NCI-H1694 treated with DMSO at 0.1 percent for 48 hours (cell line): ENCODE measurements around the gene EFS.

Experiments
- DNase-seq: peaks from one replicate; lab custom pipeline; 2025; lab: John Stamatoyannopoulos, UW

EFS gene

GRCh38 chr14:23359167-23359626 lies 5.8 kb downstream of the EFS start:
- DNase-seq, result no peak

- no peak for DNase-seq
Measured at GRCh38 chr14:23358553-23359166, 6.3 kb downstream of the EFS start.

- no peak for DNase-seq
Measured at GRCh38 chr14:23358042-23358441, 6.9 kb downstream of the EFS start.

DNA sequence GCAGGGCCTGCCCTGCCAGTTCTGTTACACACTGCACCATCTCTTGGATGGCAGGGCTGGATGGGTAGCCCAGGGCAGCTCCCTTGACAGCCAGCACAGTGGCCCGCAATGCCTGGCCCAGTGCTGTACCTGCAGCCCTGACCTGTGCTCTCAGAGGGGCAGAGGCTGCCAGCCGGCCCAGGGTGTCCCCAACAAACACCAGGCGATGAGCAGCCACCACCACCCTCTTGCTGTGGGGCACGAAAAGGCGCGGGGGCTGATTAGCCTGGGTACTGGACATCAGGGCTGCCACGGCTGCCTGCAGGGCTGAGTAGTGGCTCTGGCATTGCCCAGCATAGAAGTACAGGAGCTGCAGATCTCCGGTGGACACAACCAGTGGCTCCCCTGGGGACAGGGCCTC lies 7.7 kb downstream of the EFS start:
- no peak for DNase-seq

DNA sequence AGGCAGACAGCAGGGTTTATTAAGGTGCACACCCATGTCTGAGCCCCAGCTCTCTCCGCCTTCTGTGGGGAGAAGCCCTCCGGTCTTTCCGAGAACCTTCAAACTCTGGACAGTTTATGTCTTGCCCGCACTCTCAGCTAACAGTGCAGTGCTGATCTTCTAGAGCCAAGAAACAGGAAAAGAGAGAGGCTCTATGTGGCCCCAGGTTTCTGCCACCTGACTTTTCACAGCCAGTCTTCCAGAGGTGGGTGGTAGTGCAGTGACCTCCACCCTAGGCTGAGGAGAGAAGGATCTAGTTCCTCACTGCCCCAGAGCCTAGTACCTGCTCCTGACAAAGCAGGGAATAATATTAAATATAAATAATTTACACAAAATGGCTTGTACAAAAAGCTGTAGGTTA lies 8.3 kb downstream of the EFS start:
- no peak for DNase-seq

DNA sequence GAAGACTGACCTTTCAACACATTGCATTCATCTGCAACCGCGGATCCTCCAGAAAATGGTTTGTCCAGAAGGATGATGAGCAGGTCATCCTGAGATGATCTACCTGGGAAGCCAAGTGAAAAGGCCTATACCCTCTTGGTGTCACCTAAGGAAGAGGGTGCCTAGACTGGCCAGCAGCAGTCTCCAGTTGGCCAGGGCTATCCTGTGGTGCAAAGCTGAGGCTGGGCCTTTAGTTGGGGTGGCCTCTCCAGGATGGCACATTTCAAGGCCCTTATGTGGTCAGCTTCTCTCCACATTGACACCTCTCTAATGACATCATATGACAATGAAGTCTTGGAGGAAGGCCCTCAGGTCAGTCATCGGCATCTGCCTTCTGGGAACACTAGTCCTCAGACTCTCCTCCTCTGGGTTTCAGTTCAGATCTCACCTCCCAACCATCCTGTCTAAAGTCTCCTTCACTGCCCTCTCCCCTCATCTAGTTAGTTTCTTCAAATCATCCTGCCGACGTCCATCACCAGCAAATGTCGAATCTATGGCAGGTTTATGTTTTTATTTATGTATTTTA lies 9.0 kb downstream of the EFS start:
- DNase-seq, result no peak

DNA sequence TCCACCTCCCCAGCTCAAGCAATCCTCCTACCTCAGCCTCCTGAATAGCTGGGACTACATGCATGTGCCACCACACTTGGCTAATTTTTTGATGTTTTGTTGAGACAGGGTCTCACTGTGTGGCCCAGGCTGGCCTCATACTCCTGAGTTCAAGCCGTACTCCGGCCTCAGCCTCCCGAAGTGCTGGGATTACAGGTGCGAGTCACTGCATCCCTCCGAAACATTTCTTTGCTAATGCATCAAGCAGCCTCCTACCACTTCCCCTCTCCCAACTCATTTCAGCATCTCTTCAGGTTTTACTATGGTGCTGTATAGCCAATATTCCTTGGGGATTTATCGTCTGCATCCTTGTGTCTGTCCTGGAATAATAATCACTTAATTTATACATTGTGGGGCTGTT lies 10.0 kb downstream of the EFS start:
- no peak for DNase-seq

DNA sequence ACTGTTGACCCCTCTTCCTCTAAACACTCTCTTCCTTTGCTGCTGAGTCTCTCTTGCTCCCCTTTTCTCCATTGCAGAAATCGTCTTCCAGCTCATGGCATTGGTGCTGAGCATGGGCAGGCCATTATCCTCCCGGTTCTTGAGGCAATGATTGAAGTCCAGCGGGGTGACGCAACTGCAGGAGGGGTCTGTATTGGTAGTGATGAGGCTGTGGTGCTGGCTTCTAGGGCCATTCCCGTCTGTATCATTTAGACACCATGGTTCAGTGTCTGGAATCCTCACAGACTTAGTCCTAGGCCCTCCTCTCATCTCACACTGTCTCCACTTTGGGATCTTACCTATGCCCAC lies 11.6 kb downstream of the EFS start:
- DNase-seq, result no peak

GRCh38 chr14:23352506-23353432 lies 12.2 kb downstream of the EFS start, which contains the start of gene SLC22A17:
TSS of gene SLC22A17 (minus strand) at chr14:23352887.
- peak; percentile 79 for DNase-seq

DNA sequence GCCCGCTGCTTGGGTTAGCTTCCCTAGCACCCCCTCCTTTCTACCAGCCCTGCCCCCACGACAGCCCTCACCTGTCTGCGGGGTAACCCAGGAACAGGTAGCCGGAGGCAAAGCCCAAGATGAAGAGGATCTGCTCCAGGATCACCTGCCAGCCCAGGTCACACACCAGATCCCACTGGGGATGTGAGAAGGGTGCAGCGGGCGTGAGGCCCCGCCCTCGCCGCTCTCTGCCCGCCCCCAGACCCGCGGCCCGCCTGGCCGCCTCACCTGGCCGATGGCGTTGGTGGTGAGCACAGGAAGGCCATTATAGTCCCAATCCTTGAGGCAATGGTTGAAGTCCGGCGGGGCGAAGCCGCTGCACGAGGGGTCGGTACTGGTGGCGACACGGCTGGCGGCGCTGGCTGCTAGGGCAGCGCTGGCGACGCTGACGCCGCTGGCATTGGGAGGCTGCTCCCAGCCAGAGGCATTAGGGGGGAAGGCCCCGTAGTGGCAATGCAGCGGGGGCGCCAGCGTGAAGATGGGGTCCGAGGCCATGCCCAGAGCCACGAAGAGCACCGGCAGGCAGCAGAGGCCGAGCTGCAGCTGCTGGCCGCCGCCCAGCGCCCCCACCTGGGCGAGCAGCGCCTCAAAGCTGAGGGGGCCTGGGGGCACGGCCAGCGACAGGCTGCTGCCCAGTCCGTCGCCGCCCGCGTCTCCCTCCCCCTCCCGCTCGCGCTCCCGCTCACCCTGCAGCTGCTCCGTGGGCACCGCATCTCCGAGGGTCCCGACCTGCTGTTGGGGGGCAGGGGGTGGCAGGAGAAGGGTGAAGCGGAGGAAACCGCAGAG lies 13.1 kb downstream of the EFS start:
- no peak for DNase-seq

- DNase-seq, result no peak
Measured at GRCh38 chr14:23349156-23349845, 15.7 kb downstream of the EFS start.

- no peak for DNase-seq
Measured at GRCh38 chr14:23348297-23348655, 16.7 kb downstream of the EFS start.

DNA sequence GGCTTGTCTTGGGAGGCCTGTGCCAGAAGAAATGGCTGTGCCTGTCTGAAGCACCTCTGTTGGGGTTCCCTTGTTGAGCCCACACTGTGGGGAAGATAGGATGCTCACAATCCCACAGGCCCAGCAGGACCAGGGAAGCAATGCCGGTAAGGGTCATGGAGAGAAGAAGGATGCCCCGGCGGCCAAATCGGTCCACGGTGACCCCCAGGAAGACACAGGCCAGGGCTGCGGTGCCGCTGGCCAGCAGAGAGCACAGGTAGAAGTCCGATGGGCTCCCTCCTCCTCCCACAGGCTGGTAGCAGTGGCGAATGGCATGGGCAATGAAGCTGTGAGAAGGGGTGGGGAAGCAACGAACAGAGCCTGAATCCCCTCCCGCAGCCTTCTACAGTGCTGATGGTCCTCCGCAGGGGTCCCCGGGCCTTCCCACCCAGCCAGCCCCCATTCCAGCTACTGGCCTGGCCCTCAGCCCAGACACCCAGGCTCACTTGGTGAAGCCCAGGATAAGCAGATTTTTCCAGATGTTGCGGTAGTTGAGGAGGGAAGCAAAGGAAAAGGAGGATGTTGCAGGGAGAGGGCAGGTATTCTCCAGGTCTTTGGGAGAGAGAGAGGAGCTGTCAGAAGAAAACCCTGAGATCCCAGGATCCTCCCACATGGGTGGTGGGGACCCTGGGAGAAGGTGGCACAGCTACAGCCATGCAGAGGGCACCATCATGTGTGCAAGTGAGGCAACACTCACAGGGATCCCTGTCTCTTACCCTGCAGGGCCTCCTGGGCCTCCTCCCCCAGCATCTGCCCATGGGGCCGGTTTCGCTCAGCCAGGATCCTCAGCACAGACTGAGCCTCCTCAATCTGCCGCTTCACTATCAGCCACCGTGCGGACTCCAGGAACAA lies 17.3 kb downstream of the EFS start:
- no peak for DNase-seq

- no peak for DNase-seq
Measured at GRCh38 chr14:23346693-23347405, 18.1 kb downstream of the EFS start.

DNA sequence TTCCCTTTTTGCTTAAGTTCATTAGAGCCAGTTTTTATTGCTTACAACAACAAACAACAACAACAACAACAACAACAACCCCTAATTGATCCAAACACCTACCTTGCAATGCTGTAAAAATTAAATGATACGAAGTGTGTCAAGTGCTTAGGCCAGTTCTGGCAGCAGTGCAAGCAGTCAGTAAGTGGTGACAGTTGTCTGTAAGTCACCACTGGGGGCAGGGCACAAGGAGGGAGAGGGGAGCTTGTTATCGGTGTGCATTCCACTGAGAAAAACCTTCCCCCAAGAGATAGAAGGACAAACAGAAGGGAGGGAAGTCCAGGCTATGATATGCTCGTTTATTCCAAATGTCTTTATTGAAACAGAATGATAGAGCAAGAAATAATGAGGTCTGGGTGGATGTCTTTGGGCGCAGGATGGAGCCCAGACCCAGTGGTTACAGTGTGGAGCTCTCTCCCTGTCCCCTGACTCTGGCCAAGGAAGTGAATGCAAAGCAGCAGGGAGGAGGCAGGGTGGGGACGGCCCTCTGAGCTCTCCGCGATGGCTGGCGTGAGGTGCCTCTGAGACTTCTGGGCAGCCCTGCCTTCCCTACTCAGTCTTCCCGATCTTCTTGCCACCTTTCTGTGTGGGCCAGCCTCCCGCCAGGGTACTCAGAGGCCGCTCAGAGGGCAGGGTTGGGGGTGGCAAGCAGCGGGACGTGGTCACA lies 18.8 kb downstream of the EFS start:
- no peak for DNase-seq

DNA sequence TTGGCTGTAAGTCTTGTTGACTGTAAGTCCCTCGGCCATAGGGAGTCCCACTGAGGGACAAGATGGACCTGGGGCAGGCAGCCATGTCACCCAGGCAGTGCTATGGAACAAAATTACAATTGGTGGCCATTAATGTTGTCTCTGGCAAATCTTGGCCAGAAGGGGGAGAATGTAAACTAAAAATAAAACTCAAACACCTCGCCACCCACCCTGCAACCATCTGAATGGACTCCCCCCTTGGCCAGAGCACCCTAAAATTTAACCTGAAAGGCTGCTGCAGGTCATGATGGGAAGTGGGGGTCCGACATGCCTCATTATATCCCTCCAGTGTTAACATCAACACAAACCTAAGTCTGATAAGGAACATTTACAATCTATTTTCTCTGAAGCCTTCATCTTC lies 20.5 kb downstream of the EFS start:
- no peak for DNase-seq

GRCh38 chr14:23339506-23340268 lies 25.3 kb downstream of the EFS start:
- no peak for DNase-seq

DNA sequence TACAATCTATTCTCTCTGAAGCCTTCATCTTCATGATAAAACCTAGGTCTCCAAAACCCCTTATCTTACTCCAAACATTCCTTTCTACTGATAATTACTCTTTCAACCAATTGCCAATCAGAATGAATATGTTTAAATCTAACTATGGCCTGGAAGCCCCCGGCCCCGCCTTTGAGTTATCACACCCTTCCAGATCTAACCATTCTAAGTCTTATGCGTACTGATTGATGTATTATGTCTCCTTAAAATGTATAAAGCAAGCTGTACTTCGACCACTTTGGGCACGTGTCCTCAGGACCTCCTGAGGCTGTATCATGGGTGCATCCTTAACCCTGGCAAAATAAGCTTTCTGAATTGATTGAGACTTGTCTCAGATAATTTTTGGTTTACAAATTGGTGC lies 29.3 kb downstream of the EFS start:
- DNase-seq, result no peak
